ENCODE measurements around the gene RINL. TPM values are rescaled to one million over a fixed set of nuclear protein-coding genes. Genes with fewer than 3 reads are reported as not detected.
A peak's percentile ranks its signal among the peaks of the same experiment; 100 is the strongest.
"Not testable (repeated sequence)": the region's sequence is repeated elsewhere in the genome, so short reads cannot be mapped to it uniquely, and the experiment has no call there.

RINL gene
- total RNA-seq, 3 donors from 2014 or later: 65.2 to 77.3 (median 68.6) TPM

DNA sequence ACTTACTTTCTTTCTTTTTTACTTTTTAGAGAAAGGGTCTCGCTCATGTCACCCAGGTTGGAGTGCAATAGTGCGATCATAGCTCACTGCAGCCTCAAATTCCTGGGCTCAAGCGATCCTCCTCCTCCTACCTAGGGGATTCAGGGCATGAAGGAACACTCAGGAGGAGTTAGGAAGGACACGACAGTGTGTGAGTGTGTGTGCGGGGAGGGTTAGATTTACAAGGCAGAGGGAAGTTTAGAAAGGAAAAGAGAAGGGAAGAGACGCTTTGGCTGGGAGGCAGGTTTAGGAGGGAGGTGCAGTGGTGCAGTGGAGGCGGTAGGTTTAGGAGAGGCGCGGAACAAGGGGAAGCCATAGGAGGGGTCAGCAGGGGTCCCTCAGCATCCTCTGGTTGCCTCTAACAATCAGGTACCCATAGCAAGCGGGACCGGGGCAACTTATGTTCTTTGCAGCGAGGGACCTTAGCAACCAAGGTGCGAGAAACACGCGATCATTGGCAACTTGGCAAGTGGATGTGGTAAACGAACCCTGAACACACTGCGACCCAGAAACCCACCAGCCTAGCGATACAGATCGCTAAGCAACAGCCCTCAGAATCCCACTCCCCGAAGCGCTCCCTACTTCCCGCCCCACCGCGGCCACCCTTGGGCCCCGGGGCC is 20.8 kb upstream of the RINL start:
- H3K36me3 Mint-ChIP-seq (ENCODE audit: insufficient read depth): peaks cover 6% of the 10 kb centered on the region
- H3K27me3 Mint-ChIP-seq (ENCODE audit: low read depth): no peaks in the 10 kb centered on the region
- H3K4me3 Mint-ChIP-seq: peak overlapping the region; percentile 94
- DNase-seq (no peak), ATAC-seq (no peak)
- H3K9me3 Mint-ChIP-seq: no peaks in the 10 kb centered on the region
- H3K4me1 Mint-ChIP-seq (ENCODE audit: low read depth): peaks cover 40% of the 10 kb centered on the region

DNA sequence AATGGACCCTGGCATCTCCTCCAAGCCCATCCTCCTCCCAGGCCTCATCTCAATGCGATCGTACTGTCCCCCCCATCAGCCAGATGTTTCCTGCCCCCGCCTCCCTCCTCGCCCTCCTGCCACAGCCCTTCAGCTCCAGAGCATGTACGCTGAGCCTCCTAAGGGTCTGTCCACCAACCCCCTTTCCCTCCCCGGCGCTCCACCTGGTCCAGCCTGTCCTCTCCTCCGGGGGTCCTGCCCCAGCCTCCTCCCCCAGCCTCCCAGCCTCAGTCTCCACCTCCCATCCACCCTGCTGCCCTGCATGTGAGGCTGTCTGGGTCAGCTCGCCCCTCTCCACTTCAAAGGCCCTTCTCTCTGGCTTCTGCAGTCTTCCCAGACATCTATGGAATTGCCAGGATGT is 16.9 kb upstream of the RINL start:
- Mint-ChIP-seq H3K9me3 (no peaks in the 10 kb centered on the region), H3K4me1 (ENCODE audit: low read depth) (peaks cover 26% of the 10 kb centered on the region), H3K4me3 (no peak overlapping the region), H3K27me3 (ENCODE audit: low read depth) (no peaks in the 10 kb centered on the region), H3K36me3 (ENCODE audit: insufficient read depth) (peaks cover 2% of the 10 kb centered on the region)
- DNase-seq (no peak), ATAC-seq (no peak)

DNA sequence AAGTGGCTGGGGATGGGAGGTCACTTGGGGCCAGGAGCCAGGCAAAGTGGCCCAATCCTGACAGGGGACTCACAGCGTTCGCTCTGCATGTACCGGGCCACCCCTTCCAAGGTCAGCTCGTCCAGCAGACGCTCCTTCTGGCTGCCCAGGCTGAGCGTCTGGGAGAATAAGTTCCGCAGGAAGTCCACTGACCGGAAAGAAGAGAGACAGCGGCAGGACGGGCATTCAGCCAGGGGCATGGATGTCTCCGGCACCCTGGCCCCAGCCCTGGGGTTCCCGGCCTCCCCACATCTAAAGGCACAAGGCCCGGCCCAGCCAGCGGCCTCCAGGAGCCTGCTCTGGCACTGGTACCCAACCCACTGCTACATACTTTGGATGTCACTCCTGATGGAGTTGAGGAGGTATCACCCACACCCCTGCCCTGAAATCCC is 15.3 kb upstream of the RINL start:
- no peak for ATAC-seq
- Mint-ChIP-seq H3K9me3 (no peaks in the 10 kb centered on the region), H3K36me3 (ENCODE audit: insufficient read depth) (peaks cover 11% of the 10 kb centered on the region), H3K4me3 (no peak overlapping the region), H3K27me3 (ENCODE audit: low read depth) (no peaks in the 10 kb centered on the region), H3K4me1 (ENCODE audit: low read depth) (peaks cover 17% of the 10 kb centered on the region)
- no peak for DNase-seq

DNA sequence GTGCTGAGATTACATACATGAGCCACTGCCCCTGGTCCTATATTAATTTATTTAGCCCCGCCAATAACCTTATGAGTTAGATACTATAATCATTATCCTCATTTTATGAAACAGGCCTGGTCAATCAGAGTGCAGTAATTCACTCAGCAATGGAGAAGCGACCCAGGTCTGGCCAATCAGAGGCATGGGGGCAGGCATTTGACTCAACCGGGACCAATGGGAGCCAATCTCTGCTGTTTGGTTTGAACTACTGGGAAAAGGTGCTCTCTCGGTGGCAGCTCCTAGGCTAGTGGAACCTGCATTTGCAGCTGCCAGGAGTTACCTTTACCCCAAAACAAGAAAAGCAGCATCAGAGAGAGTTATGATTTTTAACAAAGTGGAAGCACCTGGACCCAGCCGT is 14.8 kb upstream of the RINL start:
- peaks cover 11% of the 10 kb centered on the region for H3K36me3 Mint-ChIP-seq (ENCODE audit: insufficient read depth)
- no peak for ATAC-seq
- no peaks in the 10 kb centered on the region for H3K27me3 Mint-ChIP-seq (ENCODE audit: low read depth)
- H3K4me1 Mint-ChIP-seq (ENCODE audit: low read depth): peaks cover 12% of the 10 kb centered on the region
- H3K9me3 Mint-ChIP-seq: no peaks in the 10 kb centered on the region
- no peak overlapping the region for H3K4me3 Mint-ChIP-seq
- no peak for DNase-seq

DNA sequence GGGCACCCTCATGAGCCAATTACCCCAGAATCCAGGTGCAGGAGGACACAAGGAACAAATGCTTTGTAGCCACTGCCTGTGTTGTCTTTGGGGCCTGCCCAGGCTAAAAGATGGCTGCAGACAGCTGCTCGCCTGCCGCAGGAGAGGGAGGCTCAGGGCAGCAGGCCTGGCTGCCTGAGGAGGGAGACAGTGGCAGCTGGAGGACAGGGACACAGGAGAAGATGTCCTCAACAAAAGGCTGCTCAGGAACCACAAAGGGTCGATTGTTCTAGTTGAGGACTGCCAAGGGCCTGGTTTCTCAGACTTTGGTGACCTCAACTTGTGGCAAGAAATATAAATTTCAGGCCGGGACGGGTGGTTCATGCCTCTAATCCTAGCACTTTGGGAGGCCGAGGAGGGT is 13.7 kb upstream of the RINL start:
- Mint-ChIP-seq H3K9me3 (no peaks in the 10 kb centered on the region), H3K4me3 (no peak overlapping the region), H3K4me1 (ENCODE audit: low read depth) (peaks cover 4% of the 10 kb centered on the region), H3K27me3 (ENCODE audit: low read depth) (no peaks in the 10 kb centered on the region), H3K36me3 (ENCODE audit: insufficient read depth) (peaks cover 11% of the 10 kb centered on the region)
- DNase-seq (no peak), ATAC-seq (no peak)

DNA sequence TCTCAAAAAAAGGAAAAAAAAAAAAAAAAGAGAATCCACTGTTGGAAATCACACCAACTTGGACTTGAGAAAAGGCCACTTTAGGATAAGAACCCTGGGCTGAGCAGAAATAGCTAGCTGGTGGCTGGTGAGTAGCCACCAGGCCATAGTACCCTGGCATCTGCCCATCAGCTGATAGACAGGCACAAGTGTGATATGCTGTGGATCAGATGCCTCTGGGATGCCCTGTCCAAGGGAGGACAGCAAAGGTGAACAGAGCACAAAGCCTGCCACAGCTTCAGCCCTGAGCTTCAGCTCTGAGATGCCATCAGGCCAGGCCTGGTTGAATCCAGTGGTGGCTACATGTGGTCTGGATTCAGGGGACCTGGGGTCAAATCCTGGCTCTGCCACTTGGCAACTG is 12.6 kb upstream of the RINL start:
- no peaks in the 10 kb centered on the region for H3K27me3 Mint-ChIP-seq (ENCODE audit: low read depth)
- DNase-seq (no peak), ATAC-seq (no peak)
- peaks cover 2% of the 10 kb centered on the region for H3K4me1 Mint-ChIP-seq (ENCODE audit: low read depth)
- no peaks in the 10 kb centered on the region for H3K9me3 Mint-ChIP-seq
- H3K4me3 Mint-ChIP-seq: no peak overlapping the region
- H3K36me3 Mint-ChIP-seq (ENCODE audit: insufficient read depth): peaks cover 11% of the 10 kb centered on the region

DNA sequence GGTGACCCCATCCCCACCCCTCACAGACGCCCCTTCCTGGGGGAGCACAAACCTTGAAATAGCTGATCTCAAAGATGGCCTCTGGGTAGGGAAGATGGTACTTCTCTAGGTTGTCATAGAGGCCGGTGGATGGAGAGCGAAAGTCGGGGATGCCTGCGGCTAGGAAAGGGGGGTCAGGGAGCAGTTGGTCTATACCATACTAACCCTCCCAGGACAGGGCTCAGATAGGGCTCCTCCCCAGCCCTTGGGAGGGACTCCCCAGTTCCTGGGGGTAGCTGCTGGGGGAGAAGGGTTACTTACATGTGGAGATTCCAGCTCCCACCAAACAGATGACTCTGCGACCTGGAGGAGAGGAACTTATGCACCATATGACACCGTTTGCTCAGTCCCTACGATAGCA is 11.7 kb upstream of the RINL start:
- ATAC-seq: no peak
- no peak for DNase-seq
- Mint-ChIP-seq H3K36me3 (ENCODE audit: insufficient read depth) (peaks cover 11% of the 10 kb centered on the region), H3K4me3 (no peak overlapping the region), H3K27me3 (ENCODE audit: low read depth) (no peaks in the 10 kb centered on the region), H3K4me1 (ENCODE audit: low read depth) (peaks cover 2% of the 10 kb centered on the region), H3K9me3 (no peaks in the 10 kb centered on the region)

DNA sequence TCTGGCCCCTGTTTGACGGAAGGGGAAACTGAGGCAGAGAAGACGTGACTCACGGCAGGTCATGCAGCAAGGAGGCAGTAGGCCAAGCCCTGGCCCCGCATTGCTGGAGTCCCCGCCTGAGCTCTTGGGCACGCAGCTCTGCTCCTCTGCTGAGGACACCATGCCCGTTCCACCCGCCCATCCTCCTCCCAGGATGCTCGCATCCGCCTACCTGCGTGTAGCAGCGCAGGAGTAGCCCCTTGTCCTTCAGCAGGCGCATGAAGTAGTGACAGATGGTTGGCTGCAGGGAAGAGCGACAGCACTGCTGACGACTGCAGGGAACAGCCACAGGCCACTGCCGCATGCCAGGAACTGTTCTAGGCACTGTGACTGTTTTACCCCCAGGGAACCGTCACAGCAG is 10.8 kb upstream of the RINL start:
- H3K4me3 Mint-ChIP-seq: no peak overlapping the region
- no peak for ATAC-seq
- H3K9me3 Mint-ChIP-seq: no peaks in the 10 kb centered on the region
- H3K4me1 Mint-ChIP-seq (ENCODE audit: low read depth): no peaks in the 10 kb centered on the region
- peaks cover 11% of the 10 kb centered on the region for H3K36me3 Mint-ChIP-seq (ENCODE audit: insufficient read depth)
- no peak for DNase-seq
- no peaks in the 10 kb centered on the region for H3K27me3 Mint-ChIP-seq (ENCODE audit: low read depth)

DNA sequence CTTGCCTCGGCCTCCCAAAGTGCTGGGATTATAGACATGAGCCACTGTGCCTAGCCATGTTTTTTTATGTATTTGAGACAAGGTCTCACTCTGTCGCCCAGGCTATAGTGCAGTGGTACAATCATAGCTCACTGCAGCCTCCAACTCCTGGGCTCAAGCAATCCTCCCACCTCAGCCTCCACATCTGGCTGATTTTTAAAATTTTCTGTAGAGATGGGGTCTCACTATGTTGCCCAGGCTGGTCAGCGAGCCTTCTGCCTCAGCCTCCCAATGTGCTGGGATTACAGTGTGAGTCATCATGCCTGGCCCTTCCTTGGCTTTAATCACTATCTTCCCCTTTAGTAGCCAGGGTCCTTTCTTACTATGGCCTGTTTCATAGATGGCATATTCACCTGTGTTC is 6.6 kb upstream of the RINL start:
- not testable (repeated sequence) for H3K27me3 Mint-ChIP-seq (ENCODE audit: low read depth); H3K9me3 Mint-ChIP-seq; DNase-seq; H3K4me1 Mint-ChIP-seq (ENCODE audit: low read depth); ATAC-seq; H3K4me3 Mint-ChIP-seq
- peaks cover 14% of the 10 kb centered on the region for H3K36me3 Mint-ChIP-seq (ENCODE audit: insufficient read depth)

DNA sequence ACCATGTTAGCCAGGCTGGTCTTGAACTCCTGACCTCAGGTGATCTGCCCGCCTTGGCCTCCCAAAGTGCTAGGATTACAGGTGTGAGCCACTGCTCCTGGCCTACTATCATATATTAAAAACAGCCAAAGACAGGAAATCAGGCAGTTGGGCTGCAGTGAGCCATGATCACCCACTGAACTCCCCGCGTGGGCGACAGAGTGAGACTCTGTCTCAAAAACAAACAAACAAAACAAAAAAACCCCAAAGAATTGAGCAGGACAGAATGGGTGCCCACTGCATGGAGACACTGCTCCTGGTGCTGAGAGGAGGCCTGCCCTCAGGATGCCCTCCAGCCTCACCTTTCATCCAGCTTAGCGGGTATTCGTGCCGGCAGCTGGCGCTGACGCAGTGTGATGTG is 5.2 kb upstream of the RINL start:
- H3K4me3 Mint-ChIP-seq: no peak overlapping the region
- ATAC-seq (no peak), DNase-seq (no peak)
- peaks cover 13% of the 10 kb centered on the region for H3K4me1 Mint-ChIP-seq (ENCODE audit: low read depth)
- H3K36me3 Mint-ChIP-seq (ENCODE audit: insufficient read depth): peaks cover 7% of the 10 kb centered on the region
- no peaks in the 10 kb centered on the region for H3K27me3 Mint-ChIP-seq (ENCODE audit: low read depth)
- no peaks in the 10 kb centered on the region for H3K9me3 Mint-ChIP-seq

DNA sequence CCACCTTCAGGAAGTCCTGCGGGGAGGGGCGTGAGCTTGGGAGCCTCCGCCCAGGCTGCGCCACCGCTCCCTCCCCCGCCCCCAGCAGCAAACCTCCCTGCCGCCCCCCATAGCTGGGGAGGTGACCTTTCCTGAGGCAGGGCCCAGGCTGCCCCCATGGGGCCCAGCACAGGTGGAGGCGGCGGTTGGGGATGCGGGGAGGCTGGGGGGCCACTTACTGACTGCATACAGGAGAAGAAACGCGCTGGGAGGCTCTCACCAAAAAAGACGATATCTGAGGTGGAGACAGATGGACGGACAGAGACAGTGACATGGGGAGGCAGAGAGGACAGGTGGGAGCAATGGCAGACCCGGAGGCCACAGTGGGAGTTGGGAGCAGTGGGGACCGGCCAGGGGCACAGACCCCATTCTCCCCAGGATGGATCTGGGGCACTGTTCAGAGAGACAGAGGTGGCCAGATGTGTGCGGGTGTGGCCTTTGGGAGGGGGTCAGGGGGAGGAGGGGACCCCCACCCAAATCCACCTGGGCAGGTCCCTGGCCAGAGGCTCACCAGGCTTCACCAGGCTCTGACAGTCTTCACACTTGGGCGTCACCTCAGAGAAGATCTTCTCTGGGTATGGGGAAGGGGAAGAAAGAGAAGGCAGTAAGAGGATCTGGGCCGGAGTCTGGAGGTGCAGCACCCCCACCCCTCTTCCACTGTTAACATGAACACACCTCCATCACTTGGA is 3.0 kb upstream of the RINL start:
- Mint-ChIP-seq H3K4me3 (no peak overlapping the region), H3K27me3 (ENCODE audit: low read depth) (no peaks in the 10 kb centered on the region), H3K9me3 (no peaks in the 10 kb centered on the region), H3K4me1 (ENCODE audit: low read depth) (peaks cover 28% of the 10 kb centered on the region), H3K36me3 (ENCODE audit: insufficient read depth) (peaks cover 12% of the 10 kb centered on the region)
- DNase-seq (no peak), ATAC-seq (no peak)

DNA sequence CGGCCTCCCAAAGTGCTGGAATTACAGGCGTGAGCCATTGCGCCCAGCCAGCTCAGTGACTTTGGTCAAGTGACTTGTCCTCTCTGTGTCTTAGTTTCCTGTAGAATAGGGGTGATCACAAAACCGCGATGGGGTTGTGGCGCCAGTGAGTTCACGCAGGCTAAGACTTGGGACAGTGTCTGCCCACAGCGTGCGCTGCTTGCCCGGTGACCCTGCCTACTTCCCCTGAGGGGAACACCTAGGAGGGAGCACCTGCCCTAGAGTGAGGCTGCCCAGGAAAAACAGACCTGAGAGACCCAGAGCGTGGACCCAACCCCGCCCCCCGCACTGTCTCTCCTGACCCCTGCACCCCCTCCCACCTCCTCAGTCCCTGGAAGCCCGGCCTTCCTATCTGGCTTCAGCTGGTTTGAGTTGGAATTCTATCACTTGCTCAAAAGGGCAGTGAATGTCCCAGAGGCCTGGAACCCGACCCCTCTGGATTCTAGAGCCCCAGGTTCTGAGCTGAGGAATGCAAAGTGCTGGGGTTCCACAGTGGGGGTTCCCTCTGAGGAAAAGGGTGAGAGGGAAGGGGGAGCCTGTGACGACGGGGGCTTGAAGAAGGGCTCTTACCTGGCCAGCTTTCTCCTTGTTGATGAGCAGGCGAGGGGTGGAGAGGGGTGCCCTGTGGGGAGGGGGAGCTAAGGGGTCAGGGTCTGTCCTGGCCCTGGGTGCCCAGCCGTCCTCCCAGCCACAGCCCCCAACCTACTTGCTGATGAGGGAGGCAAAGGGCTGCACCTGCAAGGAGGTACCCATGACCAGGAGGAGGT is 2.2 kb upstream of the RINL start:
- Mint-ChIP-seq H3K36me3 (ENCODE audit: insufficient read depth) (peaks cover 13% of the 10 kb centered on the region), H3K4me1 (ENCODE audit: low read depth) (peaks cover 28% of the 10 kb centered on the region), H3K9me3 (no peaks in the 10 kb centered on the region), H3K27me3 (ENCODE audit: low read depth) (no peaks in the 10 kb centered on the region), H3K4me3 (peak overlapping the region; percentile 13)
- ATAC-seq (no peak), DNase-seq (no peak)

DNA sequence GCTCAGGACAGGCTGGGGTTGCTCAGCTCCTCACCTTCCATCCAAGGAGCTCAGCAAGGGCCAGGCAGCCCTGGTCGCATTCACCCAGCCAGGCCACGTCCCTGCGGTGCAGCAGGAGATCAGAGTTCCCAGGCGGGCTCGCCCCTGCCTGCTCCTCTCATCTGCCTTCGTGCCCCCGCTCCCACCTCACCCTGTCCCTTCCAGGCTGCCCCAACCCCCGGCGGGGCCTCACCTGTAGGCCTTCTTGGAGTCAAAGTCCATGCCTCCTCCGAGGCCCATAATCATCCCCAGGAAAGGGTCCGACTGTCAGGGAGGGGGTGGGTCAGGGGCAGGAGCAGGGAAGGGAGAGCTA is 1.3 kb upstream of the RINL start:
- H3K4me3 Mint-ChIP-seq: no peak overlapping the region

DNA sequence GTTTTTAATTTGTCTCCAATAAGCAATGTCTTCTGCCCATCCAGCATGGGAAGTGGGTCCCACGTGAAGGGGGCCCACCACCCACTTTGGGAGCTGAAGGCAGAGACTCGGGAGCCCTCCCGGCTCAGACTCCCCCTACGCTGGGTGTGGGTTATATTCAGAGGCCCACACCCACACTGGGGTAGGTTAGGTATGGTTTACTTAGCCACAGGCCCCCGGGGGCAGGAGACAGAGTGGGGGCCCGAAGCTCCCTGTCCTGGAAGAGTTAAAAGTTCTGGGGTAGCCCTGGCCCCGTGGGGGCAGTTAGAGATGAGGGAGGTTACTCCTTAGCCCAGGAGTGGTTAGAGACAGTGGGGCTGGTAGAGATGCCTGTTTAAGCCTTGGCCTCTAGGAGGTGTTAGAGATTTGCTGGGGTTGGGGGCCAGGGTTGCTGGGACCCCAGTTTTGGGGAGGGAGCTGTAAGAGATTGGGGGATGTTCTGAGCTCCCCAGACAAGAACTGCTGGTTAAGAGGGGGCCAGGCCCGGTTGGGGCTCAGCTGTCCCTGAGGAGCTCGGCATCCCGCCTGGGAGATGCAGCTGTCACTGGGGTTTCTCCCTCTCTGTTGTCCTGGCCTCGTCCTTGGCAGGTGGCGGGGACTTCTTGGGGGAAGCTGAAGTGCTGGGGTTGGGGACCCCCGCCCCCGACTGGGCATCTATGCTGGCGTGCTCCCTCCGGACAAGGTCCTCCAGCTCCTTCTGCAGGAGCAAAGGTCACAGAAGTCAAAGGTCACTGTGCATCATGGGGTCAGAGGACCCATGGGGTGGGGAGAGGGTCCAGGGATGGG is 712 bp upstream of the RINL start:
- Mint-ChIP-seq H3K4me1 (ENCODE audit: low read depth) (peaks cover 28% of the 10 kb centered on the region), H3K27me3 (ENCODE audit: low read depth) (no peaks in the 10 kb centered on the region), H3K36me3 (ENCODE audit: insufficient read depth) (peaks cover 13% of the 10 kb centered on the region), H3K9me3 (no peaks in the 10 kb centered on the region), H3K4me3 (peak overlapping the region; percentile 94)
- ATAC-seq: peak; percentile 12 to 34
- no peak for DNase-seq

More for the DNA sequence above, 1.3 kb upstream of the RINL start:
- DNase-seq (no peak), ATAC-seq (no peak)
- Mint-ChIP-seq H3K36me3 (ENCODE audit: insufficient read depth) (peaks cover 13% of the 10 kb centered on the region), H3K4me1 (ENCODE audit: low read depth) (peaks cover 28% of the 10 kb centered on the region), H3K9me3 (no peaks in the 10 kb centered on the region), H3K27me3 (ENCODE audit: low read depth) (no peaks in the 10 kb centered on the region)

Data from activated T-cell treated with anti-CD3 and anti-CD28 coated beads, Interleukin-2, amount 50 U/mL, for 4 hours (primary cell).